GDM1 (cell line): ENCODE data around the gene BST1.
"Not testable (repeated sequence)": the region's sequence is repeated elsewhere in the genome, so short reads cannot be mapped to it uniquely, and the experiment has no call there.

ENCODE experiments used
- DNase-seq: peaks from one replicate; lab custom pipeline; 2025; lab: John Stamatoyannopoulos, UW

Gene BST1

DNA sequence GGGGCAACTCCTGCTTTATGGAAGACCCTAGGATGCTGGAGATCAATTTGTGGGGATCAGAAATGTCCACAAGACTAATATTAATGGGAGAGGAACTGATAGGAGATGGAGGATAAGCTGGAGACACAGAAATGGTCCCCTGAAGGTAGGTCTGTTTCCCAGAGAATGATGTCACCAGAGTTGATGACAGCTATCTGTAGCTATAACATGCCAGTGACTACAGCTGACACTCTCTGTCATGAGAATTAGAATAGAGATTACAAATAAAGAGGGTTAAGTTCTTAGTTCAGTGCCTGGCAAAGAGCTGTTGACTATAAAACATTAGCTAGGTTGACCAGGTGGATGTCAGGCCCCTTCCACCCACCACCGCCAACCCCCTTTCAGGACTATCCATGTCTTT, 9.3 kb downstream of the BST1 start:
- no peak for DNase-seq

DNA sequence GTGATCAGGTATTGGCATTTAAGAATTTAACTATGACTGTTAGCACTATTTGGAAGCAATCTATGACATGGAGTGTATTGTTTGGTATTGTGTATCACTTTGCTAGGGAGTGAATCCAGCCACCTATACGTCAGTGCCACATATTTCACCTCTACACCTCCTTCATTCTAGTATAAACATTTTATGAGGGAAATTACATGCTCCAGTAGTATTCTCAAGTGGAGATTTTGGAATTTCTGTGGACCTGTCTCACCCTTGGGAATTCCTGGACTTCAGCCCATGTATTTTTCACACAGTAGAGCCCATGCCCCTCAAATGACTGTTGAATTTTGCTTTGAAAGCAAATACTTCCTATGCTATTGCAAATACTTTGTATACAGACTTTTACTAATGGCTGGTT, 11.3 kb downstream of the BST1 start:
- no peak for DNase-seq

DNA sequence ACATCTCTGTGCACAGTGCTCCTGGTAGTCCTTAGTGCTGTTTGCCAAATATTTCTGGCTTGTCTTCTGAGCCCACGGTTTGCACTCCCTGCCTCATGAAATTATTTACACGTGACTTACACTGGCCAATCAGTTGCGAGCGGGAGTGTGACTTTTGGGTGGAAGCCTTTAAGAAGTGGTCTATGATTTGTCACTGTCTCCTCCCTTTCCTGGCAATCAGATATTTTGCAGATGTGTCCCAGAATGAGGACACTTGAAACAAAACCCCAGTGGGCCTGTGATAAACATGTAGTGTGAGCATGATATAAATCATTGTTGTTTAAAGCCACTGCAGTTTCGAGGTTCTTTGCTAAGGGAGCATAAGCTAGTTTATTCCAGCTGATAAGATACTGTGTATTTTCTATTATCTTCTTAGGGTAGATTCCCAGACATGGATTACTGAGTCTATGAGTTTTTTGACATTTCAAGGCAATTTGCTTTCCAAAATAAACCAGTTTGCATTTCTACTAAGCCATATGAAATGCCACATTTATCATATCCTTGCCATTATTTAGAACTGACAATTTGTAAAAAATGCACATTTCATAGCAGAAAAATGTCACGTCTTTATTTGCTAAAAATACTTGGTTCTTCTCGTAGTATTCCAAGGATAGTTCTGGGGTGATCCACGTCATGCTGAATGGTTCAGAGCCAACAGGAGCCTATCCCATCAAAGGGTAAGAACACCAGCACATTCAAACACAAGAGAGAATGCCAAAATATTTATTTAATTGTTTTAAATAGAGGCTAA, 12.0 kb downstream of the BST1 start:
- DNase-seq: no peak

DNA sequence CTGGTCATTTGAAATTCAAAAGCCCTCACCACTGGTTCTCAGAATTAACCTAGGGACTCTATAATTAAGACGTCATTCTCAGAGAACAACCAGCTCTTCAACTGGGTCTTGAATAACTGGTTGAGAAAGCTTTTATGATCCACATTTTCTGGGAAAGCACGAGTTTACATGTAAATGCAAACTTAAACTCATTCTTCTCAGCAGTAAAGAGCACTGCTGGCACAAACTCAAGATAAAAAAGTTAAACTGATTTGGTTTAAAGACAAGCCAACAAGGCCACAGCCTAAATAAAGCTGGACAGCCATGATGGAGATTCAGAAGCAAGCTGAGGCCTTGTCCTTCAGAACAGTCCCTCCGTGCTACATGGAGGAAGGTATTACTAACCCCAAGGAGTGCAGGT, 13.2 kb downstream of the BST1 start:
- DNase-seq: no peak

DNA sequence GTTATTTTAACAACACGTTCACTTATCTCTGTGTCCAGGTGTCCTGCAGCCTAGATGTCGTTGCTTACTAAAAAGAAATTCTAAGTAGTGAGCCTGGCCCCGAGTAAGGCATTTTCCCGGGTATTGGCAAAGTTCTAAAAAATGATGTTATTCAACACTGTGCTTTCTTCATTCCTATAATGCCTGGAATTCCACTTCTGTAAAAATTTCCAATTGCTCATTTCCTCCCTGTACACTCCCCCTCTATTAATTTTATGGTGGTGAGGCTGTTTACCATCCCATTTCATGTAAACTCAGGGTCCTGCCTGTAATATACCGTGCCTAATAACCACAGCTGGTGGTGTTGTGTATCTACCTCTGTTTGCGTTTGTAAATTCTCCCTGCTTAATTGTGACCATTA, 14.2 kb downstream of the BST1 start:
- no peak for DNase-seq

DNA sequence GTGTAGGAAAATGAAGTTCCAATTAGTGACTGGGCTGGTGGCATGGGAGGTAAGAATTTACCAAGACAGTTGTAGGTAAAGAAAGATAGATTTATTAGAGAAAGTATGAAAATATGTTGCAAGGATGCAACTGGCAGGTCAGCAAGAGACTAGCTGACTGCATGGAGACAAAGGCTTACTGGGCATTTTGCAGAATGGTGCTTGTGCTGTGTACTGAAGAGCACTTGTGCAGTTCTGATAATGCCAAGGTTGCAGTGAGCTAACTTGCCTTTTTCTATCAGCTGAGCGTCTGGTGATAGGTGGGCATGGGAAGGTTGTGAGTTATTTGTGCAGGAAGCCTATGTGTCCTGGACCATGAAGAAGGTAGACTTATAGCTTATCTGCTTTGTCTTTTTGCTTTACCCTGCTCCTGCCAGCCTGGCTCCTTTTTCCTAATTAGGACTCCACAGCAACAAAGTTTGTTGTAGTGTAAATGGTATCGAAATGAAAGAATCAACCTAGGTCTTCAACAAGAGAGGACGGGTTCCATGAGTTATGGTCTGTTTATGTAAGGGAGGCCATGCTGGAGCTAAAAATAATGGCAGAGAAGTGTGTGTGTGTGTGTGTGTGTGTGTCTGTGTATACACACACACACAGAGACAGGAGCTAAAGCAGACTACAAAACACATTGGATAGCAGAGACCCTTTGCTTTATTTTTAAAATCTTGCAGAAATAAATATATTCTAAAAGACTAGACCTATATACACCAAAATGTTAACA, 15.0 kb downstream of the BST1 start:
- DNase-seq: no peak

DNA sequence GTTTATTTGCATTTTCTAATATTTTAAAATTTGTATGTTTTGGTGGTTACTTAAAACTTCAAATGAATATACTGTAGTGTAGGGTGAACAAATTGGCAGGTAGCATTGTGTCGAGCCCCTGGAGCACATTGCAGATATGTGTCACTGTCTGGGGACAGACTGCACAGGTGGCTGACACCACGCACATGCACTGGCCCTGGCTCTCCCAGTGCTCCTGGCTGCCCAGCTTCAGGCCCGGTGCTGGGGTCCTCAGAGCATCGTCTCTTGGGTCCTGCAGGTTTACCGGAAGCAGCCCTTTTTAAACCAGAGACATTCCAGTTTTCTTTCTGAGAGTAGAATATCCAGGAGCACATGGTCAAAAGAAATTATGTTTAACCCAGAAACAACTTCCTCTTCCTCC, 15.6 kb downstream of the BST1 start:
- DNase-seq: no peak

DNA sequence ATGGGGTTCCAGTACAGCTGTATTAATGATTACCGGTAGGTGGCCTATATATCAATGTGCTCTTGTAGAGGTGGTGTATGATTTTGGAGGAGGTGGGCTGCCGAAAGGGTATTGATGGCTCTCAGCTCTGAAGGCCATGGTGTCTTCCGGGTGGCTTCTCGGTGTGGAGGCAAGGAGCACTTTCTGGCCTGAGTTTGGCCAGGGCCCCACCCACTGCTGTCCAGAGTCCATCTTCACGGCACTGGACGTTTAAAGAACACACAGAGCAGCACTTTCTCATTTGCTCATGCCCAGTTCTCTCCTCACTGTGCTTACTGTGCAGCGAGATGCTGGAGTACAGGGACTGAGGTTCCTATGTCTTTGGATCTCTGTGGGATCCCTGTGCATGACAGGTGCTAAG, 16.1 kb downstream of the BST1 start:
- no peak for DNase-seq

DNA sequence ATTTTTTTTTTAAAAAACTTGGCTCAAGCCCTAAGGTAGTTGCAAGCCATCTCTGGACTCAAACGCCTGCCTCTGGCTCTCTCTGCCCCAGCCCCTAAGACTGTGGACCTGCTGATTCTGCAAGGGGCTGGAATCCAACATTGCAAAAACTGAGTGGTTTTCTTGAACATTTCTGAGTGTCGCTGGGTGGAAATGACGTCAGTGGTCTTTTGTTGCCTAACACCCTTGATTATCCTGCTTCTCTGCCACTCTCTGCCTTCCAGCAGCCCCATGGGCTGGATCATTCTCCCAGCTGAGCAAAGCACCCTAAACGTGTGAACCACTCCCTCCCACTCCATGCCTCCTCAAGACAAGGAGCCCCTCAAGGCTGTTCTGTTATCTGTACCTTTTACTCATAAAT, 16.6 kb downstream of the BST1 start:
- DNase-seq: no peak

DNA sequence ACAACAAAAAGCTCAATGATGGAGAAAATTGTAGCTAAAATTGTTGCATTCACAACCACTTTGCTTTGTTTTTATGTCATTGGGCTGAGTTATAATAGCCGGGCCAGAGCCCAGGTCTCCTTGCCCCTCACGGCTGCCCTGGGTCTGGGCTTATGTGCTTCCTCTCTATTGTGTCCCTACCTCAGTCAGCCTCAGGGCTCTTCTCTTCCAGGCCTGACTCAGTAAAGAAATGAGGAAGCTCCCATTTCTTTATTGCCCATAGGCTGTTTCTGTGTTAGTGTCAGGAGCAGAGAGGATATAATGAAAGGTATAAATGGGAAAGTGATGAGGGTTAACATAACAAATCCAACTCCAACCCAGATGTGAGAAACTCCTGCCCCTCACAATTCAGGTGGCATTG, 18.0 kb downstream of the BST1 start:
- no peak for DNase-seq

DNA sequence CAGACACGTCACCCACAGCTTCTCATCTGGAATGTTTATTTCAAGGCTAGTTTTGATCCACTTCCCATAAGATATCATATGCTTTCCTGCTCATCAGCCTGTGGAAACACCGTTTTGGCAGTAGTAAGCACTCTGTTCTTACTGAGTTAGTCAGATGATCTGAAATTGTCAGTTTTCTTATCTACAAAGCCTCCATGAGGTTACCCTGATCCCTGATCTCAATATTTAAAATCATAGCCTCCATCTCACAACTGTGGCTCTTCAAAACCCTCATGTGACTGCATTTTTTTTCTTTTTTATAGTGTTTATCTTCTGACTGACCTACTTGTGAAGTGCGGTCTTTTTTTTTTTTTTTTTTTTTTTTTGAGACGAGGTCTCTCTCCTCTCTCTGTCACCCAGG, 22.7 kb downstream of the BST1 start:
- DNase-seq: no peak

DNA sequence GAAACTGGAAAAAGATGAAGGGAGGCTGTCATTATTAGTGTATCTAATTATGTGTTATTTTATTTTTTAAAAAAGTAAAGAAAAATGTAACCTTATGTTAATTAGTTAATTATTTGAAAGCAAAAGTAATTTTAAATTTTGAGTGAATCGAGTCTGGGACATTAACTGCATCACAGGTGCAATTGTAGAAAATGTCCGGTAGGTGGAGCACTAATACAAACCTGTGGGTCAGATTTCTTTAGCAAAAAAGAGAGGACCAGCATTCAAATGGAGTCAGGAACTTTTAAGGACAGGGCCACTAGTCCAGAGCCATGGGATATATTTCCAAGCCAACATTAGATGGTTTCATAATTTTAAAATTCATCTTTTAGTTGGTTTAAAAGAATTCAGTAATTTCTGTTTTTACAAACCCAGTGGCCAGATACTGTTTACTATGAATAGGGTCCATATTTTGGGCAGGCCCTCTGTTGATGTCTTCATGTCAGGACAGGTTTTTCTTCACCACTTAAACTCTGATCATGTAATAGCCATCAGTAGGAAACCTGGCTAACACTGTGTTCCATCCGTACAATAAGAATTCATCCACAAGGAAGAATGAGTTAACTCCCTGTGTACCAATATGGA, 27.2 kb downstream of the BST1 start:
- peak; percentile 25 for DNase-seq

DNA sequence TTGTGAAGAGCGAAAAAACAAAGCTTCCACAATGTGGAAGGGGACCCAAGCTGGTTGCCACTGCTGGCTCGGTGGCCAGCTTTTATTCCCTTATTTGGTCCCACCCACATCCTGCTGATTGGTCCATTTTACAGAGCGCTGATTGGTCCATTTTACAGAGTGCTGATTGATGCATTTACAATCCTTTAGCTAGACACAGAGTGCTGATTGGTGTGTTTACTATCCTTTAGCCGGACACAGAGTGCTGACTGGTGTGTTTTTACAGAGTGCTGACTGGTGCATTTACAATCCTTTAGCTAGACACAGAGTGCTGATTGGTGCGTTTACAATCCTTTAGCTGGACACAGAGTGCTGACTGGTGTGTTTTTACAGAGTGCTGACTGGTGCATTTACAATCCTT, 30.2 kb downstream of the BST1 start:
- DNase-seq: not testable (repeated sequence)

DNA sequence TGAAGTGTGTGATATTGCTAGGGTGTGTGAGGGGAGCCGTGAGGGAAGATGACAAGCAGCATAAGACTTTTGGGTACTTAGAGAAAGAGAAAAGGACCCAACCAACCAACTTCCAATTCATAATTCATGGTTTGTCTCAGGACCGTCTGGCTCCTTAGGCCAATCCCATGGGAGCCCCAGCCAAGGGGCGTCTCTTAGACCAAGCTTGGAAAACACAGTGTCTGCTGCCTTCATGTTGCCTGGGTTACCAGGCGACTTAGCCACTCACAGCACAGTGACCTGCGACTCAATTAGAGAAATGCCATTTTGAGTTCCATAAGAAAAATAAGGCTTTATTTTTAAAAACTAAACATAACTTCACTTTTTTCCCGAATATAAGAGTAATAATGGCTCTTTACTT, 32.7 kb downstream of the BST1 start:
- no peak for DNase-seq

DNA sequence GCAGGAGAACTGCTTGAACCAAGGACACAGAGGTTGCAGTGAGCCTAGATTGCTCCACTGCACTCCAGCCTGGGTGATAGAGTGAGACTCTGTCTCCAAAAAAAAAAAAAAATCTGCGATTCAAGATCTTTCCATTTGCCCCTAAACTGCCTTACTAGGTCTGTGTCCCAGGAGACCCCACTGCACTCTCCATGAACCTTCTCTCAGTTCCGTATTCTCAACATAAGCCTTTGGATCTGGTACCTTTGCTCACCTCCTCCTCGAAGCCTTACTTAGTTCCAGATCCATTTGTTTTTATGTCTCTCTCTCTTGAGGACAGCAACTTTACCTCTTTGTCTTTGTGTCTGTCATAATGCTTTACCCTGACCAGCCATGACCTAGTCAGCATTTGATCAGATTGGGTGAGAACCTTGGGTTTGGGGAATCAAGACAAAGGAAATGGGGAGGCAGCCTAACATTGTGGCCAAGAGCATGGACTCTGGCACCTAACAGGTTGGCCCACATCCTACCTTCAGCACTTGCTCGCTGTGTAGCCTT, 33.7 kb downstream of the BST1 start:
- no peak for DNase-seq

DNA sequence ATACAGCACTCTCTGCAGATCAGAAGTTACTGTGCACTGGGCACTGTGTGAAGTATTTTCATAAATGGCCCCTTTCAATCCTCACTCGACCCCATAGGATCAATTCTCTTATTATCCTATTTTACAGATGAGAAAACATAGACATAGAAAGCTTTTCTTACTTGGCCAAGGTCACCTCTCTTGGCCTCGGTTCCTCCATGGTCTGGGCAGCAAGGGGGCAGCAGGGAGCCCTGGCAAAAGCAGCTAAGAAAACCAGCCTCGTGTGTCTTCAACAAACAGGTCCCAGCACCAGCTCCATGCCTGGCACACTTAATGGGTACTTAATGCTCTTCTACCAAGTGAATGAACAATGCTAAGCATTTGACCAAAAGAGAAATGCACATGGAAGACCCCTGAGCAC, 34.4 kb downstream of the BST1 start:
- no peak for DNase-seq

DNA sequence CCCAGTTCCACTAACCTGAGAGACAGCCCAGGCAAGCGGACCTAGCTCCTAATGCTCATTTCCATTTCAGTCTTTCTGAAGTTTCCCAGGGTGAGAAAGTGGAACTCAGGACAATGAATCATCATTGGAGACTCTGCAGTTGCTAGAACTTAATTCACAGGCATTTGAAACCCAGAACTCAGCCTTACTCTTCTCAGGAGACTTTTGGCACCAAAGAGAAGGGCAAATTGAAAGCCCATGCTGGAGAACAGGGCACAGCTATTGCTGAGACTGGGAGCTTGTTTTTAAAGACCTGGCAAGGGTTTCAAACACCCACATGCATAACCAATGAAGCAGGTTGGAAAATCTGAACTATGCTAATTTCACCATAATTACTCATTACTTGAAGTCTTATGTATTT, 36.0 kb downstream of the BST1 start:
- no peak for DNase-seq

DNA sequence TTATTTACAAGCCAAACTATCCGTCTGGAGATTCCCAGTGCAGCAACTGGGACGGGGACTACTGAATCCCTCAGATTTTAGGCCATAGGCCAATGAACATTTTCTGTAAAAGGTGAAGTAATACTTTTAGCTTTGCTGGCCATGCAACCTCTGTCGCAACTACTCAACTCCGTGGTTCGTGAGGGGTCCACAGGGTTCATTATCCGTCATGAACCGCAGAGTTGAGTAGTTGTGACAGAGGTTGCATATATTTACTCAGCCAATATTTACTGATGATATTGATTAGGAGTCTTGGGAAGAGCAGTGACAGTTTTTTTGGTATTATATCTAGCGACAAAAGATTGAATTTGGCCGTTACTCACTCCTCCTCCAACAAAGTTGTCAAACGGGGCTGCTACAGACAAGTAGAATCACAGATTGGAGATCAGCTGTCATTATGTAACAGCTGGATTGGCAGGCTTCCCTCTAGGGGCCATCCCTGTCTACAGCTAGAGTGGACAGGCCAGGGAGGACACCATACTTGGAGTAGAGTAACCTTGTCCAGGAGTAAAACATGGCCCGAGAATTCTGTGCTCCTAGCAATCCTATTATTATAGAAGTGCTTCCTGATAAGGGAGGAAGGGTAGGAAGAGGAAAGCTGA, 38.0 kb downstream of the BST1 start:
- no peak for DNase-seq

DNA sequence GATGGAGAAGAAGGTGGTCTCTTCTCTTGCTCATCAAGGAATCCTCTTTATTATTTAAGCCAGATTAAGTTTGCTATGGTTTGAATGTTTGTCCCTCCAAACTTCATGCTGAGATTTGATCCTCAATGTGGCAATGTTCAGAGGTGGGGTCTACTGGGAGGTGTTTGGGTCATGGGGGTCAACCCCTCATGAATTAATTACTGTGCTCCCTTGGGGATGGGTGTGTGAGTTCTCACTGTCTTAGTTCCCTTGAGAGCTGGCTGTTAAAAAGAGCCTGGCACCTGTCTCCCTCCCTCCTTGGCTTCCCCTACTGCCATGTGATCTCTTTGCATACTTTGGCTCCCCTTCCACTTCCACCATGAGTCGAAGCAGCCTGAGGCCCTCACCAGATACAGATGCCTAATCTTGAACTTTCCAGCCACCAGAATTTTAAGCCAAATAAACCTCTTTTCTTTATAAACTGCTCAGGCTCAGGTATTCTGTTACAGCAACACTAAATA, 39.3 kb downstream of the BST1 start:
- DNase-seq: no peak

DNA sequence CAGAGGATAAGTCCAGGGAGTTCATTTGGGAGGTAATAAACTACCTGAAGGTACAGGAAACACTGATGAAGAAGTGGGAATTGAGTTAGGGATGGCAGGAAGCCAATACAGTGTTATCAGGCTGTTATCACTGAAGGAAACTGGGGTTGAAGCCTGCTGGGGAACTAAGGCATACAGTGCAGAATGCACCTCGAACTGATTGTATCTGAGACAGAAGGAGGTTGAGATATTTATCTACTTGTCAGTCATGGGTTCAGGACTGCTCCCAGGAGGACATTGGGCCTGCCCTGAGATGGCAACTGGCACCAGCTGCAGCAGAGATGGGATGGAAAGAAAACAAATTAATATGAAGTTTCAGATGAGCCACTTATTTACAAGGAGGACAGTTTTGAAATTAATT, 39.8 kb downstream of the BST1 start:
- DNase-seq: no peak

DNA sequence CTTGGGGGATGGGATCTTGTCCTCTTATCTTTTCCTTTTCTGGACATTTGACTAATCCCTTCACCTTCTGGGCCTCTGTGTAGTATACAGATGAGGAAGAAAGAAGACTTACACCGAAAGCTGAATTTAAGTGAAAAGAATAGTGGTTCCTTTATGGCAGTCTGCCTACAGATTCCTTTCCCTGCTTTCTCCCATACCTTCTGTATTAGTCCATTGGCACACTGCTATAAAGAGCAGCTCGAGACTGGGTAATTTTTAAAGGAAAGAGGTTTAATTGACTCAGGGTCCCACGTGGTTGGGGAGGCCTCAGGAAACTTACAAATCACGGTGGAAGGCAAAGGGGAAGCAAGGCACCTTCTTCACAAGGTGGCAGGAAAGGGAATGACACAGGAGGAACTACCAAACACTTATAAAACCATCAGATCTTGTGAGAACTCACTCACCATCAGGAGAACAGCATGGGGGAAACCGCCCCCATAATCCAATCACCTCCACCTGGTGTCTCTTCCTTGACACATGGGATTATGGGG, 41.2 kb downstream of the BST1 start:
- peak; percentile 20 for DNase-seq

DNA sequence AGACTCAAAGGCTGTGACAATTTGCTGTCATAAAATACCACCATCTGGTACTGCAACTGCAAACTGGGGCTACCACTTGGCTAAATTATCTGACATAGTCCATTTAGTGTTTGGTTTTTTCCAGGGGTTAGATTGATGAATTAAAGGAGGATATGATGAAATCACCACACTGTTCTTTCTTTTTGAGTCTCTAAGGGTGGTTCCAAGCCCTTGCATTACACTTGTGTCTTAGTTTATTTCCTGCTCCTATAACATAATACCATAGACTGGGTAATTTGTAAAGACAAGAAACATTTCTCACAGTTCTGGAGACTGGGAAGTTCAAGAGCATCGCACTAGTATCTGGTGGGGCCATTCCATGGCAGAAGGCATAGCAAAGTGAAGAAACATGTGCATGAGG, 43.2 kb downstream of the BST1 start:
- DNase-seq: no peak
